ENCODE results near the gene ADGRE2.
"Not testable (repeated sequence)": the region's sequence is repeated elsewhere in the genome, so short reads cannot be mapped to it uniquely, and the experiment has no call there.

The ADGRE2 gene

DNA sequence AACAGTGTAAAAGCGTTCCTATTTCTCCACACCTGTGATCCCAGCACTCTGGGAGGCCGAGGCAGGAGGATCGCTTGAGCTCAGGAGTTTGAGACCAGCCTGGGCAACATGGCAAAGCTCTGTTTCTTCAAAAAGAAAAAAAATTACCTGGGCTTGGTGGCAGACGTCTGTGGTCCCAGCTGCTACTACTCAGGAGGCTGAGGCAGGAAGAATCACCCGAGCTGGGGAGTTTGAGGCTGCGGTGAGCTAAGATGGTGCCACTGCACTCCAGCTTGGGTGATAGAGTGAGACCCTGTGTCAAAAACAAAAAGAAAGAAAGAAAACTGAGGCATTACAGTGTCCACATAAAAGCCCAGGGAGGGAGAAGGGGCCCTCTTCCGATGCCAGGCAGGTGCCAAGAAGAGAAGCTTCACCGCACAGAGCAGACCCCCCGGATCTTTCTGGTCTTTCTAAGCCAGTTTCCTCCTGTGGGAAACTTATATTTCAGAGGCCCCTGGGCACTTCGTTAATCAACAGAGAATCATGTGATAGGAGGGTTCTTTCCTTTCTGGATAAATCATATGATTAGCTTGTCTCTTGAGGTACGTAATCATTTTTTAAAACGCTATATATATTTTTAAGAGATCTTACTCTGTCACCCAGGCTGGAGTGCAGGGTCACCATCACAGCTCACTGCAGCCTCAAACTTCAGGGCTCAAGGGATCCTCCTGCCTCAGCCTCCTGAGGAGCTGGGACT is at the start of gene ADGRE2:
Gene ADGRE2 (minus strand): TSS at position 451 of the 736 bp plus-strand sequence. CDS start 1,804 bp downstream, outside the sequence.
- not testable (repeated sequence) for DNase-seq

DNA sequence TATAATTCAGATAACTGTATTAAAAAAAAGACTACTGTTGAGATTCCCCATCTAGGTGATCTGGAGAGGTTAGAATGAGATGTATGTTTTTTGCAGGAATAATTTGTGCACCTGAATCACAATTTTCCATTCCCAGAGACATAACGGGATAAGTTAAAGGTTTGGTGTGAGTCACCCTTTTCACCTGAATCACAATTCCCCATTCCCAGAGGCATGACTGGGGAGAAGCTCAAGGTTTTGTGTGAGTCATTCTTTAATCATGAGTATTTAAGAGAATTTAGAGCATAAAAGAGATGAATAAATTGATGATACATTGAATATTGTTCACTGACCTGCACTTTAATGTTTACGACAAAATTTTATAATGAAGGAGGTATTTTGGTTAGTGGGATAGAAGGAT is 47.6 kb upstream of the ADGRE2 start:
- DNase-seq, result no peak

DNA sequence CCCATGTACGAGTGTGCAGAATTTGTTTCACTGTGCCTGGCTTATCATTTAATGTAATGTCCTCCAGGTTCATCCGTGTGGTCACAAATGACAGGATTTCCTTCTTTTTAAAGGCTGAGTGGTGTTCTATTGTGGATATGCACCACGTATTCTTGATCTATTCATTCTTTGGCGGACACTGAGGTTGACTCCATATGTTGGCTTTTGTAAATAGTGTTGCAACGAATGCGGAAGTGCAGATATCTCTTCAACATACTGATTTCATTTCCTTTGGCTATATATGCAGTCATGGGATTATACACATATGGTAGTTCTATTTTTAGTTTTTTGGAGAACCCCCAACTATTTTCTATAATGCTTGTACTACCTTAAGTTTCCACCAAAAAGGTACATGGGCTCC is 43.6 kb upstream of the ADGRE2 start:
- no peak for DNase-seq

DNA sequence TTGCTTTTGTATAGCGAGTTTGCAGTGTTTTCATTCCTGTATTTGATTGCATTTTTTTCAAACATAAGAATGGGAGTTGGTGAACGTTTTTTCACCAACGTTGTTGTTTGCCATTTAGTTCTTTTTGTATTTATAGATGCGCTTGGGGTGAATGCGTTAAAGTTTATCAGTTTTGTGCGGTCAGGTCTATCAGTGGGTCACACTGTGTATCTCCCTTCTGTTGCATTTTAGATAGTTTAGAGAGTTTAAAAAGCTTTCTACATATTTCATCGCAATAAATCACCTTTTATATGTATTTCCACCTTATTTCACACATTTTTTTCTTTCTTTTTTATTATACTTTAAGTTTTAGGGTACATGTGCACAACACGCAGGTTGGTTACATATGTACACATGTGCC is 40.2 kb upstream of the ADGRE2 start:
- DNase-seq, result no peak

DNA sequence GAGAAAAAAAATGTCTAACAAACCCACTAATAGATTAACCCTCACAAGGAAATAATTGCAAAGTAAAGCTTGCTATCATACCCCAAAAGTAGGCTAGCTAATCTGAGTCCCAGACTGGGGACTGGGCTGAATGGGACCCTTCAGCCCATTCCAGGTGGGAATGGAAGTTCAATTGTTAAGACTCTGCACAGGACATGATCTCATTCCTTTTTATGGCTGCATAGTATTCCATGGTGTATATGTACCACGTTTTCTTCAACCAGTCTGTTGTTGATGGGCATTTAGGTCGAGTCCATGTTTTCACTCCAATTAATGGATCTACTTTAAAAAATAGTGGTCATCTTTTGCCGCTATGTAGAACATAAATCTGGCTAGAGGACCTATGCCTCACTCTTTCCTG is 38.7 kb upstream of the ADGRE2 start:
- no peak for DNase-seq

DNA sequence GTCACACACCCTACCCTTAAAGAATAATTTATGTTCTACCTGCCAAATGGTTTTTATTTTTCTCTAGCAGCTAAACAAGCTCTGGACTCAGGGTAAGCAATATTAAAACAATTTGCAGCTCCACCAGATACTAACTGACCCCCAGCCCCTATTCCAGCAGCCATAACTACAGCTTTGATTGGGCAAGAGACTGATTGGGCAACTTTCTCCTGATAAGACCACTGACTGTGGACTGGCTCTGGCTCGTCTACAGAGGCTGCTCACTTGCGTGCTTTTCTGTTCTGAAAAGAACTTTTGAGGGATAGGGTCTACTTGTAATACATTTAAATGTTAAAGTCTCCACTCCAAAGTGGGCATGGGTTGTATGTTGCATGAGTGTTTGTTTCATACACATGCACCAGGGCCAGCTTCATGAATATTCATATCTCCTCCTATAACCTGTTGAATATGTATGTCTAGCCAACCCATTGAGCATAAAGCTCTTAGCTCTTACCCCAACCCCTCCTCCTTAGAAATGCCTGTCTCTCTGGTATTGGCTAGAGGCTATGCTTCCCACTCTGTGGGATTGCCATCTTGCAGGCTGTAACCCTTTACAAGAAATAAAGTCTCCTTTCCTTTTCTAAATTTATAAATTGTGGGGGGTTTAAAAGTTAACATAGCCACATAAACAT is 36.8 kb upstream of the ADGRE2 start:
- no peak for DNase-seq

DNA sequence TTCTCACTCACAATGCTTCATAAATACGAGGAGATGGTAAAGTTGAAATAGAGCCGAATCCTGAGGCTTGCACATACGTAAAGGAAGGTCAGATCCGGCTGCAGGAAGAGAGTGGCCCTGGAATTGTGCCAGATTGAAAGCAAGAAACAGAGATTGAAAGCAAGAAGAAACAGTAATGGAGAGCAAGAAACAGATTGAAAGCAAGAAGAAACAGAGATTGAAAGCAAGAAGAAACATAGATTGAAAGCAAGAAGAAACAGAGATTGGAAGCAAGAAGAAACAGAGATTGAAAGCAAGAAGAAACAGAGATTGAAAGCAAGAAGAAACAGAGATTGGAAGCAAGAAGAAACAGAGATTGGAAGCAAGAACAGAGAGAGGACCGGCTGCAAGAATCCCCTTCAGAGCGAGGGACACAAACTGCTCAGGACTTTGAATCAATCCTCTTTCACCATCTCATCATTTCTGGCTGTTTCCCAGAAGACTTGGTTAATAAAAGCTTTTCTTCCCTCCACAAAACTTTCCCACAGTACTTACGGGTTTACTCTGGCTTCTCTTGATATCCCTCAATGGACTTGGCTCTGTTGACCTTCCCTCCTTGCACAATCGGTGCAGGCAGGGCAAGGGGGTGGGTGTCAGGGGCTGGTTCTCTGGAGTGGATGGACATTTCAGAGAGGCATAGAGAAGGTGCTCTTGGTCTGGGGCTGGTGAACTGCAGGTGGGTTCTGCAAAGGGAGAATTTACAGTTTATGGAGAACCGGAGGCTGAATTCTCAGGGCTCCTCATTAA is 31.1 kb upstream of the ADGRE2 start:
- DNase-seq, result no peak

DNA sequence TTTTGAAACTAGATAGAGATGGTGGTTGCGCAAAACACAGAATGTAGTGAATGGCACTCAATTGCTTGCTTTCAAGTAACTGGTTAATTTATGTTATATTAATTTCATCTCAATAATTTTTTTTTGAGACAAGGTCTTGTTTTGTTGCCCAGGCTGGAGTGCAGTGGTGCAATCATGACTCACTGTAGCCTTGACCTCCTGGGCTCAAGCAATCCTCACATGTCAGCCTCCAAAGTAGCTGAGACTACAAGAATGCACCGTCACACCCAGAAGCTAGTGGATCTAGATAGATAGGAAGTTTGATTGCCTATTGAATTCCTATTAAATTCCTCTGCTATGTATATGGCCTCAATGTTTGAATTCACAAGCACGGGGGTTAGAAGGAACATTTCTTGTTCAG is 26.4 kb upstream of the ADGRE2 start:
- no peak for DNase-seq

DNA sequence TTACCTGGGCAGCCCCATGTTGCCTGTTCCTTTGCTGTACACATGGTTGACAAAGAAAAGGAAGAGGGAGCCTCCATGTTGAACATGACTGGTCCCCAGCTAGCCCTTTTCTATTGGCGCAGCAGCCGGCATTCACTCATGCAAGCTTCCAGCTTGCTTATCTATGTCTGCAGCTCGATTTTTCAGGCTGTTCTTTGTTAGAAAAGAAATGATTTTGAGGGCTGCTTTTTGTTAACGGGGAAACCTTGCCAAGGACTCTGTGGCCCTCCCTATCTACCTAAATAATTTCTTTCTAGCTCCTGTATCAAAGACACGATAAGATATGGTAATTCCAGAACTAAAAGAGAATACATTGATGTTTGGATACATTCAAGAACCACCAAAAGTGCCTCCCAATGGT is 20.4 kb upstream of the ADGRE2 start:
- no peak for DNase-seq

DNA sequence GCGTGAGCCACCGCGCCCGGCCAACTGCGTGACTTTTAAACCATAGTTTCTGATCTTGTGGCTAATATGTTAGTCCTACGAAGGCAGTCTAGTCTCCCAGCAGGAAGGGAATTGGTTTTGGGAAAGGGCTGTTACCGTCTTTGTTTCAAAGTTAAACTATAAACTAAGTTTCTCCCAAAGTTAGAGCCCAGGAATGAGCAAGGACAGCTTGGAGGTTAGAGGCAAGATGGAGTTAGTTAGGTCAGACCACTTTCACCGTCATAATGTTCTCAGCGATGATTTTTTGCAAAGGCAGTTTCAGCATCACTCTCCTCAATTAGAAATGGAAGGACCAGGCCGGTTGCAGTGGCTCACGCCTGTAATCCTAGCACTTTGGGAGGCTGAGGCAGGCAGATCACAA is 17.7 kb upstream of the ADGRE2 start:
- DNase-seq, result no peak

DNA sequence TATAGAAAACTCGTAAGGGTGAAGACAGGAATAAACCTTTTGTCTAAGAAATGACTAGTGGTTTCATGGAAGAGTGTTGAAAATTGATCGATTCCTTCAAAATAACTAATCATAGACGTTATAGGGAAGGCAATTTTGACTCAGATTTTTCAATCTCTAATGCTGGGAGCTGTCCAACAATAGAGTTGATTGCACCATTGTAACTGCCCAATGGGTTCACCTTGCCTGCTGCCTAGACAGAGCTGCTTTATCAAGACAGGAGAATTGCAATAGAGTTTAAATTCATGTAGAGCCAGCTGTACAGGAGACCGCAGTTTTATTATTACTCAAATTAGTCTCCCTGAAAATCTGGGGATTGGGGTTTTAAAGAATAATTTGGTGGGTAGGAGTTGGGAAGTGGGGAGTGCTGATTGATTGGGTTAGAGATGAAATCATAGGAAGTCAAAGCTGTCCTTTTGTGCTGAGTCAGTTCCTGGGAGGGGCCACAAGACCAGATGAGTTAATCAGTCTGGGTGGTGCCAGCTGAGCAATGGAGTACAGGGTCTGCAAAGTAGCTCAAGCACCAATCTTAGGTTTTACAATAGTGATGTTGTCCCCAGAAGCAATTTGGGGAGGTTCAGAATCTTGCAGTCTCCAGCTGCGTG is 16.8 kb upstream of the ADGRE2 start:
- no peak for DNase-seq

DNA sequence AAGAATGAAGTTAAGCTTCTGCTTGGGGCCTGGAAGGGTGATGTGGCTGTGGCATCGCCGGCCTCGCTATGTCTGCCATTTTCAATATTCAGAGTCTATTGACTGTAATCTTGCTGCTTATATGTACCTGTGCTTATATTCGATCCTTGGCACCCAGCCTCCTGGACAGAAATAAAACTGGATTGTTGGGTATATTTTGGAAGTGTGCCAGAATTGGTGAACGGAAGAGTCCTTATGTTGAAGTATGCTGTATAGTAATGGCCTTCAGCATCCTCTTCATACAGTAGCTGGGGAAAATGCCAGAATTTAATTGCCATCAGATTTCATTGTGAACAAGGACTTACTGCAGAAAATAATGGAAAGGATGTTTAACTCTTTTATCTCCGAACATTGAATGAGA is 13.9 kb upstream of the ADGRE2 start:
- not testable (repeated sequence) for DNase-seq

DNA sequence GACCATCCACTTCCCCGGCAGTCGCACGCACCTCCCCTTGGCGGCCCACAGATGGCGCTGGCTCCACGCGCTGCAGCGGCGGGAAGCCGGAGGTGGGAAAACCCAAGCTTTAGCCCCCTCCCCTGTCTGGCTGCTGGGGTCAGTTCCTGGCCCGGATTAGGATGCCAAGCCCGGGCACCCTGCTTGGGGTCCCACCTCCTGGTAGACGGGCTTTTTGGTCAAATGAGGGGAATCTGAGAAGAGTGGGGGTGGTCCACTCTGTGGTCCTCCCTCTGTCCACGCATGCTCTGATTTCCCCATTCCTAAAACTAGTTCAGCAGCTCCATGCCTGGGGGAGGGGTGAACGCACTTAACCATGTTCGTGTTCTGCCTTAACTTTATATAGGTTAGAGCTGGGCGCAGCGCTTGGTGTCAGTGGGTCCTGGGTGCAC is 8.1 kb upstream of the ADGRE2 start:
- peak; percentile 47 for DNase-seq

DNA sequence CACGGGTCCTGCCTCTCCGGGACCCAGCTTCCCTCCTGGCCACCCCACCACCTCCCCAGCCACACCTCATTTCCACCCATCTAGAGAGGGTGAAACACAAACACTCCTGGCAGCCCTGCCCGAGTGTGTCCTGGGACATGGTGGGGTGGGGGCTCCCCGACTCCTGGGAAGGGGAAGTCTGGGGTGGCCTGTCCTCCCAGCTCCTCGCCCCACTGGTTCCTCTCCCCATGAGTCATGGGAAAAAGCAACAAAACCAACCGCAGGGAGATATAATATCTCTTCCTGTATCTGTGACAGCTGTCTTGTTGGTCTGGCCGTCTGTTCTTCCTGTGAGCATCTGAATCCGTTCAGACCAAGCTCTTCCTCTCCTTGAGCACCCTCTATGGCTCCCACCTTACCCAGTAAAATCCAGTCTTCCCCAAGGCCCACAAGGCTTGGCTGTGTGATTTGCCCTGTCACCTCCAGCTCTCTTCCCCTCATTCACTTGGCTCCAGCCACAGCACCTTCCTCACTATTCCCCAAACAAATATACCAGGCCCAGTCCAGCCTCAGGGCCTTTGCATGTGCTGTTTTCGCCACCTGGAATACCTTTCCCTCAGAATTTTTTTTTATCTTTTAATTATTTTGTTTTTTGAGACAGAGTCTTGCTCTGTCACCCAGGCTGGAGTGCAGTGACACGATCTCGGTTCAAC is 6.9 kb upstream of the ADGRE2 start:
- not testable (repeated sequence) for DNase-seq

DNA sequence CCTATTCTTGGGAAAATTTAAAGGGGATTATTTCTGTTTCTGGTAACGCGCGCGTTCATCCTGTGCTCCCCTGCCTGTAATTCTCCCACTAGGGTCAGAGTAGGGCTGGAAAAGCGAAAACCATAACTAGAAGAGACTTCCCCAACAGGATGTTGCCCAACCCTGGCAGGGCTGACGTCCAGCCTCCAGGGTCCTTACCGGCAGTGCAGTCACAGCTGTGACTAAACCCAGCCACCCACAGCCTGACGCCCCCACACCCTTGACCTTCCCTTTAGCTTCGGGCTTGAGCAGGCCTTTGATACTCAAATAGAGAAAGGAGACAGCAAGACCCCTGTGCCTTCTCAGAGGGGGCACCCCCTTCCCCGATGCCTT is 6.4 kb upstream of the ADGRE2 start:
- not testable (repeated sequence) for DNase-seq

DNA sequence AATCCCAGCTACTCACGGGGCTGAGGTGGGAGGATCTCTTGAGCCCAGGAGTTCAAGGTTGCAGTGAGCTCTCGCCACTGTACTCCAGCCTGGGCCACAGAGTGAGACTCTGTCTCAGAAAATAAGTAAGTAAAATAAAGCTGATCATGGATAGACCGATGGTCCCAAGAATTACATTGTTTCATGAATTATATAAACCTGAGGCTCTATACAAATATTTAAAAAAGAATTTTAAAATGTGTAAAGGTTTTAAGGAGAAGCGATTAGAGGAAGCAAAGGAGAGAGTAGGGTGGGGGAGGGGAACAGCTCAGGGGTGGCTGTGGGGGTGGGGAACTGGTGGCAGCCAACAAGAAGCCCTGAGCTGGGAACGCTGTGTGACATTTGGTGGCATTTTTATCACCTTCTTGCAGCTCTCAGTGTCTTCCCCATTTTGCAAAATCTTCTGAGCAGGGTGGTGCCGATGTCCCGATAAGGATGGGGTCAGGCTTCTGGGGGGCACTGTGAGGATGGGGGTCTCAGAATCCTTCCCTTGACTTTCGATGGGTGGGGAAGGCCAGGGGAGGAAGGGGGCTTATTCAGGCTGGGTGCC is 5.1 kb upstream of the ADGRE2 start:
- DNase-seq, result not testable (repeated sequence)

DNA sequence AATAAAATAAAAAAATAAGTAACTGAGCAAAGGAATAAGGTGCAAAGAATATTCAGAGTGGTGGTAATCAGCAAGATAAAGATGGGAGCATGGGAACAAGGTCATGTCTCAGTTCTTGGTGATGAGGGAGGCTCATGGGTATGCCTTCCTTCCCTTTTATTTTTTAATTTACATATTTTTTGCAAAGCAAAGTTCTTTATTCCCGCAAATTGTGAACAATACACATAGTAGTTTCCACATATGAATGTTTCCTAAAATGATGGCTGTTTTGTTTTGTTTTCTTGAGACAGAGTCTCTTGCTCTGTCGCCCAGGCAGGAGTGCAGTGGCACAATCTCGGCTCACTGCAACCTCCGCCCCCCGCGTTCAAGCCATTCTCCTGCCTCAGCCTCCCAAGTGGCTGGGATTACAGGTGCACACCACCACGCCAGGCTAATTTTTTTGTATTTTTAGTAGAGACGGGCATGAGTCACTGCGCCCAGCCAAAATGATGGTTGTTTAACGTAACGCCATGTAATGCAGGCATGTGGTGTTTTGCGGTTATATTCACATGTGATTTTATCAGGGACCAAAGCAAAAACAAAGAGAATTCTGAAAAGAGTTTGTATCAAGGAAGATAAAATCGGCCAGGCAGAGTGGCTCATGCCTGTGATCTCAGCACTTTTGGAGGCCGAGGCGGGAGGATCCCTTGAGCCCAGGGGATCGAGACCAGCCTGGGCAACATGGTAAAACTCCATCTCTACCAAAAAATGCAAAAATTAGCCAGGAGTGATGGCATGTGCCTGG is 4.5 kb upstream of the ADGRE2 start:
- no peak for DNase-seq

DNA sequence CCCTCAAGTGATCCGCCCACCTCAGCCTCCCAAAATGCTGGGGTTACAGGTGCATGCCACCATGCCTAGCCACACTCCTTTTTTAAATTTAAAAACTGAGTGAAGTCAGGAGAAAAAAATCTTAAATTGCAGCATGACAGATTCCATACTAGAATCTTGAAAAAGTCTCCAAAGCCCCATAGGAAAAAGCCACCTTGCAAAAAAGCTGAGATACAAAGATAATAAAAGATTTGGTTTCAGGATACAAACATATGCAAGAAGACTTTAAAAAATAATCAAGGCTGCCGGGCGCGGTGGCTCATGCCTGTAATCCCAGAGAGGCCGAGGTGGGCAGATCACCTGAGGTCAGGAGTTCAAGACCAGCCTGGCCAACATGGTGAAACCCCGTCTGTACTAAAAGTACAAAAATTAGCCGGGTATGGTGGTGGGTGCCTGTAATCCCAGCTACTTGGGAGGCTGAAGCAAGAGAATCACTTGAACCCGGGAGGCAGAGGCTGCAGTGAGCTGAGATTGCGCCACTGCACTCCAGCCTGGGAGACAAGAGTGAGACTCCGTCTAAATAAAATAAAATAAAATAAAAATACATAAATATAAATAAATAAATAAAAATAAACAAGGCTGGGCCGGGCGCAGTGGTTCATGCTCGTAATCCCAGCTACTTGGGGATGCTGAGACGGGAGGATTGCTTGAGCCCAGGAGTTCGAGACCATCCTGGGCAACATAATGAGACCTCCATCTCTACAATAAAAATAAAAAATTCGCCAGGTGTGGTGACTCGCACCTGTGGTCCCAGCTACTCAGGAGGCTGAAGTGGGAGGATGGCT is 3.6 kb upstream of the ADGRE2 start:
- DNase-seq, result not testable (repeated sequence)

DNA sequence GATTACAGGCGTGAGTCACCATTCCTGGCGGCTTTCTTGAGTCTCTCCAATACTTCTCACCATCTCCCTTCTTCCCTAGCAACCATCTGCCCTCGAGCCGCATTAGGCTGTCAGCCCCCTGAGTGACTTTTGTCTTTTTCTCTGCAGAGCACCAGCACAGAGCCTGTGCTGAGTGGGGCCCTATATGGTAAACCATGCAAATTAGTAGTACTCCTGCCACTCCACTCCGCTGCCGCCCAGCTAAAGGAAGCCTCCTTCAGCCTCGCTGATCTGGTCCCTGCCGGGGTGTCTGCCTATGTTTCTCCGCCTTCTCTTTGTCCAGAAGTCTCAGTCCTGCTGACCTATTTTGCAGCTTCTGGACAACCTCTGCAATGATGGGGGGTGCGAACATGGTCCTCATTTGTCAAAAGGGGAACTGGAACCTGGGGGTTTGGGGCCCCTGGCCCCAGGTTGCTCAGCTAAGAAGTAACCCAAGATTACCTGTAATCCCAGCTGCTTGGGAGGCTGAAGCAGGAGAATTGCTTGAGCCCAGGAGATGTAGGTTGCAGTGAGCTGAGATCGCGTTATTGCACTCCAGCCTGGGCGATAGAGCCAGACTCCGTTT is 2.4 kb upstream of the ADGRE2 start:
- DNase-seq, result not testable (repeated sequence)

DNA sequence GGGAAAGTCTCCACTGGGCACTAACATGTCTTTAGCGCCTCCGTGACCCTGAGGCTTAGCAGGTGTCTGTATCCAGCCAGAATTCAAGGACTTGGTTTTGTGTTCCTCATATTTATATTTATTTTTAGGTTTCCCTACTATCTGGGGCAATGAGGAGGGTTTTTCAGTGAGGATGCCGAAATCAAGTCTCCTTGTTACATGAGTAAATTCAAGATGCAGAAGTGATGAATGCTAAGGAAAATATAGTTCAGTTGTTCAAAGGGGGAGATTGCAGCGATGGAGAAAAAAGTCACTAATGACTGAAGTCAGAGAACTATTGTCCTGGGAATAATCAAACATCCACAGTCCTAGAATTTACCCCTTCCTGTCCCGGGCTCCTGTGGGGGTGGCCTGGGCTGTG is 791 bp upstream of the ADGRE2 start:
- DNase-seq, result no peak

Data from right hindlimb (tissue), 1 donor.